H1 (cell line): ENCODE data around the gene ZFAND6.

Source experiments
- CEBPB ChIP-seq: IDR thresholded peaks from 2 replicates; pipeline ENCODE4 v1.6.1; 2012; ENCODE audit warnings: low read depth, low read length
- EP300 ChIP-seq, 2 experiments: IDR thresholded peaks; 1 replicate in 1 of 2; 2 replicates in 1 of 2; pipeline ENCODE4 v1.6.1; 2011 to 2012; ENCODE audit warnings: low read depth in 2 of 2, low read length in 2 of 2, mild to moderate bottlenecking in 2 of 2, borderline replicate concordance in 1 of 2, inconsistent platforms in 1 of 2, moderate library complexity in 1 of 2
- HDAC2 ChIP-seq, 2 experiments: fragments of 300-600 bp in 1 of 2; sonication (generic) in 1 of 2; IDR thresholded peaks; 2 replicates each; pipeline ENCODE4 v1.6.1; 2011 to 2012; ENCODE audit warnings: low read depth in 2 of 2, low read length in 2 of 2, mild to moderate bottlenecking in 2 of 2, moderate library complexity in 2 of 2, borderline replicate concordance in 1 of 2, inconsistent platforms in 1 of 2
- JUN ChIP-seq: IDR thresholded peaks from 2 replicates; pipeline ENCODE4 v1.6.1; 2011; ENCODE audit warnings: low read depth, mild to moderate bottlenecking, improper control_type of control experiment, low read length
- KDM1A ChIP-seq: fragments of 200-600, 300-600 bp; sonication (generic); IDR thresholded peaks from 2 replicates; pipeline ENCODE4 v1.7.1; 2016; ENCODE audit warnings: mild to moderate bottlenecking, low read length, borderline replicate concordance
- POLR2A ChIP-seq, 2 experiments: IDR thresholded peaks; 1 replicate in 1 of 2; 2 replicates in 1 of 2; pipeline ENCODE4 v1.6.1; 2011; ENCODE audit warnings: low read depth in 2 of 2, low read length in 2 of 2, mild to moderate bottlenecking in 2 of 2; ENCODE audit errors: control extremely low read depth in 1 of 2
- SIN3A ChIP-seq, 2 experiments: IDR thresholded peaks in 1 of 2; conservative IDR thresholded peaks in 1 of 2; 2 replicates each; pipeline ENCODE4 v1.6.1; 2011 to 2012; ENCODE audit warnings: low read length in 2 of 2, improper control_type of control experiment in 1 of 2, low read depth in 1 of 2, mild to moderate bottlenecking in 1 of 2
- TAF1 ChIP-seq: IDR thresholded peaks from 2 replicates; pipeline ENCODE4 v1.6.1; 2011; ENCODE audit warnings: mild to moderate bottlenecking, low read depth, low read length
- YY1 ChIP-seq: IDR thresholded peaks from 2 replicates; pipeline ENCODE4 v1.6.1; 2011; ENCODE audit warnings: low read depth, mild to moderate bottlenecking, low read length
- ZNF274 ChIP-seq: IDR thresholded peaks from 2 replicates; pipeline ENCODE4 v1.7.0; 2012; ENCODE audit warnings: low read length, borderline replicate concordance; ENCODE audit errors: extremely low read depth
- TF ChIP-seq, protein P1 (sequence below), 3 experiments: IDR thresholded peaks; 1 replicate in 2 of 3; 2 replicates in 1 of 3; pipeline versions ENCODE4 v1.5.1 to v1.6.1; 2011; ENCODE audit warnings: low read length in 3 of 3, mild to moderate bottlenecking in 3 of 3, inconsistent platforms in 2 of 3, low read depth in 1 of 3, moderate library complexity in 1 of 3; ENCODE audit not compliant: insufficient read depth in 1 of 3; ENCODE audit errors: control extremely low read depth in 1 of 3
- TF ChIP-seq, protein P2 (sequence below): IDR thresholded peaks from 2 replicates; pipeline ENCODE4 v1.6.1; 2012; ENCODE audit warnings: inconsistent platforms
- TF ChIP-seq, protein P3 (sequence below): IDR thresholded peaks from 2 replicates; pipeline ENCODE4 v1.6.1; 2011; ENCODE audit warnings: low read depth, mild to moderate bottlenecking, low read length; ENCODE audit not compliant: insufficient read depth
- TF ChIP-seq, protein P4 (sequence below): IDR thresholded peaks from 2 replicates; pipeline ENCODE4 v1.6.1; 2011; ENCODE audit warnings: low read length, improper control_type of control experiment

DNA sequence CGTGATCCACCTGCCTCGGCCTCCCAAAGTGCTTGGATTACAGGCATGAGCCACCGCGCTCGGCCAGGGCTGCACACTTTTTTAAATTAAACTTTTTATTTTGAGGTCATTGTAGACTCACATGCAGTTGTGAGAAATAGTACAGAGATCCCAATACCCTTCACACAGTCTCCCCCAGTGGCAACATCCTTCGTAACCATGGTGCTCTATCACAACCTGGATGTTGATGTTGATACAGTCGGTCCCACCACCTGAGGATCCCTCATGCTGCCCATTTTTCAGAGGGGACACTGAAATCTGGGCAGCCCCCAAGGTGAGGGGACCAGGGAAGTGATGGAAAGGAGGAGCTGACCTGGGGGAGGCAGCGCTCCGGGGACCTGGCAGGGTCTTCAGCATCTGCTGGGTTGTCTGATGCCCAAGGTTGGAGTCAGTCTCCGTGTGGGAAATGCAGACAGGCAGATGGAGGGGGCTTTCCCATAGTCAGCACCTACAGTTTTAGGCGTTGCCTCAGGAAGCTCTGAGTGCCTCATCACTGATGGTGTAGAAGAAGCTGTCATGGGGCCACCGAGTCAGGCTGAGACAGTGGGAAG is 110.4 kb downstream of the ZFAND6 start:
- TF ChIP-seq, protein P1, sequence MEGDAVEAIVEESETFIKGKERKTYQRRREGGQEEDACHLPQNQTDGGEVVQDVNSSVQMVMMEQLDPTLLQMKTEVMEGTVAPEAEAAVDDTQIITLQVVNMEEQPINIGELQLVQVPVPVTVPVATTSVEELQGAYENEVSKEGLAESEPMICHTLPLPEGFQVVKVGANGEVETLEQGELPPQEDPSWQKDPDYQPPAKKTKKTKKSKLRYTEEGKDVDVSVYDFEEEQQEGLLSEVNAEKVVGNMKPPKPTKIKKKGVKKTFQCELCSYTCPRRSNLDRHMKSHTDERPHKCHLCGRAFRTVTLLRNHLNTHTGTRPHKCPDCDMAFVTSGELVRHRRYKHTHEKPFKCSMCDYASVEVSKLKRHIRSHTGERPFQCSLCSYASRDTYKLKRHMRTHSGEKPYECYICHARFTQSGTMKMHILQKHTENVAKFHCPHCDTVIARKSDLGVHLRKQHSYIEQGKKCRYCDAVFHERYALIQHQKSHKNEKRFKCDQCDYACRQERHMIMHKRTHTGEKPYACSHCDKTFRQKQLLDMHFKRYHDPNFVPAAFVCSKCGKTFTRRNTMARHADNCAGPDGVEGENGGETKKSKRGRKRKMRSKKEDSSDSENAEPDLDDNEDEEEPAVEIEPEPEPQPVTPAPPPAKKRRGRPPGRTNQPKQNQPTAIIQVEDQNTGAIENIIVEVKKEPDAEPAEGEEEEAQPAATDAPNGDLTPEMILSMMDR (IDR thresholded peaks at IDR 0.05; ENCODE audit: control extremely low read depth in 1 of 3, insufficient read depth in 1 of 3, low read depth in 1 of 3, low read length in 3 of 3): no peak
- TF ChIP-seq CEBPB (no peak), EP300 (IDR thresholded peaks at IDR 0.05; ENCODE audit: borderline replicate concordance in 1 of 2, low read depth in 2 of 2, low read length in 2 of 2) (no peak), JUN (no peak), POLR2A (IDR thresholded peaks at IDR 0.05; ENCODE audit: control extremely low read depth in 1 of 2, low read depth in 2 of 2, low read length in 2 of 2) (no peak), YY1 (no peak), HDAC2 (IDR thresholded peaks at IDR 0.05; ENCODE audit: borderline replicate concordance in 1 of 2, low read depth in 2 of 2, low read length in 2 of 2) (no peak), ZNF274 (no peak), SIN3A (conservative IDR thresholded peaks at IDR 0.05 in 1 of 2, IDR thresholded peaks at IDR 0.05 in 1 of 2; ENCODE audit: low read depth in 1 of 2, low read length in 2 of 2) (no peak), TAF1 (no peak), KDM1A (no peak)
- TF ChIP-seq, protein P2, sequence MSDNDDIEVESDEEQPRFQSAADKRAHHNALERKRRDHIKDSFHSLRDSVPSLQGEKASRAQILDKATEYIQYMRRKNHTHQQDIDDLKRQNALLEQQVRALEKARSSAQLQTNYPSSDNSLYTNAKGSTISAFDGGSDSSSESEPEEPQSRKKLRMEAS: no peak
- TF ChIP-seq, protein P3, sequence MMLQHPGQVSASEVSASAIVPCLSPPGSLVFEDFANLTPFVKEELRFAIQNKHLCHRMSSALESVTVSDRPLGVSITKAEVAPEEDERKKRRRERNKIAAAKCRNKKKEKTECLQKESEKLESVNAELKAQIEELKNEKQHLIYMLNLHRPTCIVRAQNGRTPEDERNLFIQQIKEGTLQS: no peak
- TF ChIP-seq, protein P4, sequence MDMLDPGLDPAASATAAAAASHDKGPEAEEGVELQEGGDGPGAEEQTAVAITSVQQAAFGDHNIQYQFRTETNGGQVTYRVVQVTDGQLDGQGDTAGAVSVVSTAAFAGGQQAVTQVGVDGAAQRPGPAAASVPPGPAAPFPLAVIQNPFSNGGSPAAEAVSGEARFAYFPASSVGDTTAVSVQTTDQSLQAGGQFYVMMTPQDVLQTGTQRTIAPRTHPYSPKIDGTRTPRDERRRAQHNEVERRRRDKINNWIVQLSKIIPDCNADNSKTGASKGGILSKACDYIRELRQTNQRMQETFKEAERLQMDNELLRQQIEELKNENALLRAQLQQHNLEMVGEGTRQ: no peak
